T-cell (primary cell): ENCODE results near the gene AP1G2. TPM values are rescaled to one million over a fixed set of nuclear protein-coding genes. Genes with fewer than 3 reads are reported as not detected.

Experiments used
- ATAC-seq, 4 experiments: fragments of 200-7000 bp in 3 of 4; fragments of 150-1000 bp in 1 of 4; cut with Tn5 transposase; replicated peaks in 1 of 4; 1 replicate in 3 of 4; 2 replicates in 1 of 4; pipeline ENCODE4 v1.10.0; 2021; ENCODE audit warnings: moderate library complexity in 3 of 4, mild to moderate bottlenecking in 2 of 4, moderate number of reproducible peaks in 1 of 4
- CTCF ChIA-PET, 2 donors: fragments of 300-600 bp; sonication (Branson Sonifier 250); formaldehyde crosslinking; loops; one replicate each; lab custom pipeline; 2022; ENCODE audit warnings: antibody characterized with exemption in 2 of 2; lab: Charles Lee
- POLR2A ChIA-PET, 2 donors: fragments of 300-600 bp; sonication (Branson Sonifier 250); formaldehyde crosslinking; loops; one replicate each; lab custom pipeline; 2022; ENCODE audit warnings: antibody characterized with exemption in 2 of 2; lab: Charles Lee
- DNase-seq, 35 experiments: peaks; one replicate each; pipeline versions ENCODE4 v3.0.0 to v3.0.0-alpha.2; 2013 to 2023
- H3K27ac ChIP-seq: one replicate; pipeline ENCODE4 v1.5.1; 2013; ENCODE audit warnings: low read length
- H3K27me3 ChIP-seq, 2 experiments: replicated peaks in 1 of 2; 1 replicate in 1 of 2; 2 replicates in 1 of 2; pipeline versions ENCODE4 v1.6.1 to v1.7.0; 2013; ENCODE audit warnings: low read length in 1 of 2, mixed read lengths in 1 of 2; ENCODE audit not compliant: control insufficient read depth in 2 of 2, insufficient read depth in 2 of 2; ENCODE audit errors: extremely low read depth in 1 of 2
- H3K36me3 ChIP-seq, 2 donors: 1 replicate in 1 of 2; 2 replicates in 1 of 2; pipeline versions ENCODE4 v1.6.1 to v1.7.0; 2013; ENCODE audit warnings: low read length in 1 of 2; ENCODE audit not compliant: control insufficient read depth in 2 of 2, insufficient read depth in 1 of 2; ENCODE audit errors: extremely low read depth in 1 of 2
- H3K4me1 ChIP-seq, 2 experiments: 1 replicate in 1 of 2; 2 replicates in 1 of 2; pipeline versions ENCODE4 v1.6.1 to v1.7.0; 2013; ENCODE audit warnings: low read length in 2 of 2, mixed read lengths in 1 of 2; ENCODE audit not compliant: insufficient read depth in 2 of 2, control insufficient read depth in 1 of 2; ENCODE audit errors: extremely low read depth in 1 of 2
- H3K4me3 ChIP-seq, 2 donors: 1 replicate in 1 of 2; 2 replicates in 1 of 2; pipeline versions ENCODE4 v1.5.1 to v1.7.0; 2013; ENCODE audit warnings: mild to moderate bottlenecking in 2 of 2, low read length in 1 of 2, moderate library complexity in 1 of 2; ENCODE audit not compliant: control insufficient read depth in 1 of 2; ENCODE audit errors: extremely low read depth in 1 of 2
- H3K9me3 ChIP-seq: 2 replicates; pipeline ENCODE4 v1.7.0; 2013
- H3K27ac Mint-ChIP-seq, 2 donors: one replicate each; pipeline ENCODE4 v1.8.0; 2020 to 2021; ENCODE audit warnings: mild to moderate bottlenecking in 2 of 2, mixed read lengths in 2 of 2
- H3K27me3 Mint-ChIP-seq, 2 donors: one replicate each; pipeline ENCODE4 v1.8.0; 2021 to 2022; ENCODE audit warnings: mixed read lengths in 2 of 2
- H3K36me3 Mint-ChIP-seq: one replicate; pipeline ENCODE4 v1.8.0; 2021; ENCODE audit warnings: mixed read lengths
- H3K4me1 Mint-ChIP-seq, 3 donors: one replicate each; pipeline ENCODE4 v1.8.0; 2020 to 2022; ENCODE audit warnings: mixed read lengths in 3 of 3, mild to moderate bottlenecking in 1 of 3
- H3K4me3 Mint-ChIP-seq, 3 donors: one replicate each; pipeline ENCODE4 v1.8.0; 2020 to 2022; ENCODE audit warnings: mild to moderate bottlenecking in 3 of 3, mixed read lengths in 3 of 3, moderate library complexity in 3 of 3
- H3K9me3 Mint-ChIP-seq, 3 donors: one replicate each; pipeline ENCODE4 v1.8.0; 2020 to 2022; ENCODE audit warnings: mixed read lengths in 3 of 3
- WGBS: methylation state at CpG from one replicate; pipeline ENCODE4 v1.1.5; 2013; ENCODE audit warnings: missing lambda C conversion rate; ENCODE audit not compliant: insufficient coverage; 5-methylcytosine and 5-hydroxymethylcytosine counted together
- total RNA-seq, 35 experiments: library from RNA in 6 of 35; stranded (reverse) in 6 of 35; fragments of 120-200 nt in 1 of 35; gene quantifications; one replicate each; pipeline versions ENCODE4 v1.2.1 to v1.2.4 and lab custom pipeline; 2013 to 2026

Gene AP1G2
- total RNA-seq, 5 donors from 2014 or later (not counting 1 experiment from before 2014, with no cell fraction given): 321 to 526 (median 484) TPM

- no peak overlapping the region for H3K27ac ChIP-seq
- CTCF ChIA-PET: interaction anchor here (0.7 to 1.5 kb wide), 4 partner anchors 11 to 15 kb away, joined by 3 to 5 read pairs (median 4); no protein-coding TSS in a partner anchor
- no peak overlapping the region for H3K4me3 ChIP-seq
- H3K27me3 ChIP-seq: peaks cover 0 to 19% of the 10 kb centered on the region in 2 experiments
- Mint-ChIP-seq H3K27ac (no peak overlapping the region), H3K4me1 (peaks cover 6 to 8% (median 6%) of the 10 kb centered on the region in 3 donors), H3K27me3 (no peaks in the 10 kb centered on the region), H3K9me3 (no peaks in the 10 kb centered on the region), H3K36me3 (no peaks in the 10 kb centered on the region), H3K4me3 (no peak overlapping the region)
- no peak for DNase-seq
- no peaks in the 10 kb centered on the region for H3K36me3 ChIP-seq
- WGBS: 72% methylated on average over 15 of the region's 18 CpGs
- no peaks in the 10 kb centered on the region for H3K9me3 ChIP-seq
- POLR2A ChIA-PET: interaction anchor here in 1 of 2 donors (0.6 kb wide), 1 partner anchor 8 kb away, joined by 3 read pairs; no protein-coding TSS in a partner anchor
- ATAC-seq: no peak
- peaks cover 0 to 16% of the 10 kb centered on the region in 2 experiments for H3K4me1 ChIP-seq
Observed at GRCh38 chr14:23548351-23549318, 19.0 kb downstream of the AP1G2 start.

DNA sequence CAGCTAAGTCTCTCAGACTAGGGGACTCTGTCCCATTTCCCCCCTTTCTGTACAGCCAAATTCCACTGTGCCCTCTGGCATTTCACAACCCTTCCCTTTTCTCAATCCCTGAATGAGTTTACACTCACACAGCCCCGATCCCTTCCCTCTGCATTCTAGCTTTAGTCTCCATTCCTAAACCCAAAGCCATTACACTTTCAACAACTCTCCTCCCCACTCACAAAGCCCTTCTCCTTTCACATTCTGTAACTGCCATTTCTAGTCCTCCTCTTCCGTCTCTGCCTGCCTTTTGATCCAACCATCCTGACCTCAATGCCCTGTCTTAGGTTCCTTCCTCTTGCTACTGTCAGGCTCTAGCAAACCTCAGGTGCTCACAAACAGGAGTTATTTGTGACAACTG is 19.7 kb downstream of the AP1G2 start:
- 86% methylated on average over 2 of the region's 2 CpGs for WGBS
- Mint-ChIP-seq H3K4me3 (no peak overlapping the region), H3K4me1 (peaks cover 6 to 8% (median 6%) of the 10 kb centered on the region in 3 donors), H3K9me3 (no peaks in the 10 kb centered on the region), H3K27me3 (no peaks in the 10 kb centered on the region), H3K27ac (no peak overlapping the region), H3K36me3 (no peaks in the 10 kb centered on the region)
- Histone ChIP-seq H3K27me3 (peaks cover 0 to 19% of the 10 kb centered on the region in 2 experiments), H3K9me3 (no peaks in the 10 kb centered on the region), H3K27ac (no peak overlapping the region), H3K36me3 (no peaks in the 10 kb centered on the region), H3K4me1 (peaks cover 0 to 16% of the 10 kb centered on the region in 2 experiments), H3K4me3 (no peak overlapping the region)
- CTCF ChIA-PET: no interaction called here
- DNase-seq (no peak), ATAC-seq (no peak)
- POLR2A ChIA-PET: no interaction called here

GRCh38 chr14:23546450-23547035 is 21.0 kb downstream of the AP1G2 start:
- Mint-ChIP-seq H3K27me3 (no peaks in the 10 kb centered on the region), H3K4me3 (no peak overlapping the region), H3K9me3 (no peaks in the 10 kb centered on the region), H3K27ac (no peak overlapping the region), H3K36me3 (no peaks in the 10 kb centered on the region), H3K4me1 (peaks cover 0 to 2% (median 2%) of the 10 kb centered on the region in 3 donors)
- ATAC-seq: no peak
- Histone ChIP-seq H3K27me3 (peaks cover 0 to 19% of the 10 kb centered on the region in 2 experiments), H3K9me3 (no peaks in the 10 kb centered on the region), H3K4me1 (peaks cover 0 to 11% of the 10 kb centered on the region in 2 experiments), H3K4me3 (no peak overlapping the region), H3K27ac (no peak overlapping the region), H3K36me3 (no peaks in the 10 kb centered on the region)
- DNase-seq: no peak
- ChIA-PET POLR2A (no interaction called here), CTCF (no interaction called here)
- WGBS: 84% methylated on average over 5 of the region's 10 CpGs

DNA sequence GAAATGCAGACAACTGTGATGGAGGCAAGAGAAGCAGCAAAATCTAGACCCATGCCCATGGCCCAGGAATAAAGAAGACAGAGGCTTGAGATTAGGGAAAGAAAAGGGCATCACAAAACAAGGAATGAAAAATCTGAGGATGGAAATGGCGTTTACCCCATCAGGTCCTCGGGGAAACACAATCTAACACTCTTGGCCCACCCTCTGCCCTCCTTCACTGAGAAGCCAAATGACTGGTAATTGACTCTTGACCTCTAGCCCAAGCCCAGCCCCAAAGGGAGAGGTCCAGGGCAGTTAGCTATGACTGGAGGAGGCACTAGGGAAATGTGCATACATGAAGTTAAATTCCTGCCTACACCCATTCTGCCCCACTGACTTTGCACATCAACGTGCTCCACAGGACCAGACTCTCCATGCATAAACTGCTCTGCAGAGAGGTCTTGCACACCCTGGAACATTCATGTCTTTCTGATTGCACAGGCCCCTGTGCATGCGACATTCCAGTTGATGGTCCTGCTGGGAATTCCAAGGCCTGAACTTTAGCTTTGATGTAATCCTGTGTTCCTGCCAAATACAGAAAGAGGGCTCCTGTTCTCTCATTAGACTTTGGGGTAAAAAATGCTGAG is 21.7 kb downstream of the AP1G2 start:
- 100% methylated on average over 1 of the region's 4 CpGs for WGBS
- Mint-ChIP-seq H3K27me3 (no peaks in the 10 kb centered on the region), H3K36me3 (no peaks in the 10 kb centered on the region), H3K27ac (no peak overlapping the region), H3K4me1 (peaks cover 0 to under 1% (median 0%) of the 10 kb centered on the region in 3 donors), H3K9me3 (no peaks in the 10 kb centered on the region), H3K4me3 (no peak overlapping the region)
- ATAC-seq (no peak), DNase-seq (no peak)
- ChIA-PET CTCF (interaction anchor here in 1 of 2 donors (0.6 kb wide), 1 partner anchor 55 kb away, joined by 3 read pairs; no protein-coding TSS in a partner anchor), POLR2A (no interaction called here)
- peaks cover 0 to 12% of the 10 kb centered on the region in 2 experiments for H3K27me3 ChIP-seq
- H3K36me3 ChIP-seq: no peaks in the 10 kb centered on the region
- H3K9me3 ChIP-seq: no peaks in the 10 kb centered on the region
- H3K4me1 ChIP-seq: peaks cover 0 to 6% of the 10 kb centered on the region in 2 experiments
- H3K27ac ChIP-seq: no peak overlapping the region
- no peak overlapping the region for H3K4me3 ChIP-seq

DNA sequence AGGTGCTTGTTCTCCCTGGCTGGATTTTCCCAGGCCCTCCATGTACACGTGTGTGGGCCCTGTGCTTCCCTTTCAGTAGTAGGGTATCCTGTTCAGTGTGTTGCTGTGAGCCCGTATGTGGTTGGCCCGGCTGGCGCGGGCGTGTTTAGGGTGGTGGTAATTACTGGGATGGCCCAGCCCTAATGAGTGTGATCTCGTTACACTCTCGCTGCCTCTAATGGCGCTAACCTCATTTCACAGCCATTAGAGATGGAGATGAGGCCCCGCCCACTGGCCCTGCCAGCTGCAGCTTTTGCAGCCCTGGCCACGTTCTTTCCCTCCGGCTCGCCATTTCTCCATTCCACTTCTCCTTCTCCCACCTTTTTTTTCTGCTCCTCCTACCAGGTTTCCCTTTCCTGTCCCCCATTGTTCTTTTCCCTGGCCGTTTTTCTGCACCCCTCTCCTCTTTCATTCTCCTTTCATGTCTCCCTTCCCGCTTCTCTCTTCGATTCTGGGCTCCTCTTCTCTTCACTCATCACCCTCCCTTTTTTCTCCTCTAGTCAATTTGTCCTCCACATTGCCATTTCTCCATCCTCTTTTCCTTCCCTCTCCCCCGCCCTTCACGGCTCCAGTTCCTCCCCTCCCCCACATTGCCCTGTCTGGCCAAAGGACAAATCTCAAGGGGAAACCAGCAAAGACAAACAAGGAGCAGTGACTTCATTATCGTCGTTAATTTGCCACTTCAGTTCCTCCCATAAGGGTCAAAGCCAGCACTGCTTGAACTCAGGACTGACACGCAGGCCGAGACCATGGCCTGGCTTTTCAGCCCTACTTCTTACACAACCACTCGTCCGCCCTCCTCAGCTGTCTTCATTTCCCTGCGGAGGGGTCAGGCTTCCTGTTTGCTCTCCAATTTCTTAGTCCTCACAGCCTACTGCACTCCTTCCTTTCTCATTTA is 22.8 kb downstream of the AP1G2 start:
- no peak overlapping the region for H3K27ac ChIP-seq
- WGBS: 80% methylated on average over 22 of the region's 25 CpGs
- no peak for DNase-seq
- H3K4me1 ChIP-seq: no peaks in the 10 kb centered on the region
- no peaks in the 10 kb centered on the region for H3K9me3 ChIP-seq
- ChIA-PET CTCF (interaction anchor here in 1 of 2 donors (0.6 kb wide), 1 partner anchor 54 kb away, joined by 3 read pairs; no protein-coding TSS in a partner anchor), POLR2A (no interaction called here)
- H3K36me3 Mint-ChIP-seq: no peaks in the 10 kb centered on the region
- ATAC-seq: no peak
- H3K4me3 ChIP-seq: no peak overlapping the region
- no peaks in the 10 kb centered on the region for H3K36me3 ChIP-seq
- H3K27ac Mint-ChIP-seq: no peak overlapping the region
- H3K4me3 Mint-ChIP-seq: no peak overlapping the region
- no peaks in the 10 kb centered on the region for H3K9me3 Mint-ChIP-seq
- peaks cover 0 to 2% of the 10 kb centered on the region in 2 experiments for H3K27me3 ChIP-seq
- H3K27me3 Mint-ChIP-seq: peaks cover 0 to 2% of the 10 kb centered on the region in 2 donors
- H3K4me1 Mint-ChIP-seq: no peaks in the 10 kb centered on the region
